DOHH2 (cell line): Measurements from ENCODE around the gene NF1.

ENCODE experiments used
- H3F3A ChIP-seq: fragments of 200-600 bp; sonication (generic), shearing (Covaris generic); 2 replicates; pipeline ENCODE4 v1.6.0; 2016; ENCODE audit warnings: antibody characterized with exemption, mild to moderate bottlenecking; ENCODE audit not compliant: control insufficient read depth, insufficient read depth
- H3K27ac ChIP-seq: fragments of 200-600 bp; sonication (generic); 2 replicates; pipeline ENCODE4 v1.5.1; 2014; ENCODE audit warnings: low read depth, mild to moderate bottlenecking, low read length, moderate library complexity
- H3K27me3 ChIP-seq: fragments of 200-600 bp; sonication (generic); 2 replicates; pipeline ENCODE4 v1.6.1; 2014; ENCODE audit warnings: mild to moderate bottlenecking, low read length, mixed read lengths; ENCODE audit not compliant: control insufficient read depth
- H3K36me3 ChIP-seq: fragments of 200-600 bp; sonication (generic); 2 replicates; pipeline ENCODE4 v1.6.1; 2014; ENCODE audit warnings: mild to moderate bottlenecking, low read length, moderate library complexity, mixed read lengths; ENCODE audit not compliant: control insufficient read depth
- H3K4me1 ChIP-seq: fragments of 200-600 bp; sonication (generic); 2 replicates; pipeline ENCODE4 v1.6.1; 2014; ENCODE audit warnings: mild to moderate bottlenecking, low read length, mixed read lengths; ENCODE audit not compliant: control insufficient read depth
- H3K4me2 ChIP-seq: fragments of 200-600 bp; sonication (generic); 2 replicates; pipeline ENCODE4 v1.6.0; 2014; ENCODE audit warnings: mild to moderate bottlenecking, low read length, moderate library complexity
- H3K4me3 ChIP-seq: fragments of 200-600 bp; sonication (generic); 2 replicates; pipeline ENCODE4 v1.5.1; 2014; ENCODE audit warnings: mild to moderate bottlenecking, low read length, mixed read lengths
- H3K79me2 ChIP-seq: fragments of 200-600 bp; sonication (generic); 2 replicates; pipeline ENCODE4 v1.6.1; 2014; ENCODE audit warnings: mild to moderate bottlenecking, low read length, mixed read lengths; ENCODE audit not compliant: control insufficient read depth
- H3K9me2 ChIP-seq: fragments of 200-600 bp; sonication (generic); replicated peaks from 2 replicates; pipeline ENCODE4 v1.6.1; 2014; ENCODE audit warnings: mild to moderate bottlenecking, low read length, mixed read lengths; ENCODE audit not compliant: control insufficient read depth
- H3K9me3 ChIP-seq: fragments of 200-600 bp; sonication (generic); 2 replicates; pipeline ENCODE4 v1.6.1; 2014; ENCODE audit warnings: antibody characterized with exemption, low read length, mixed read lengths; ENCODE audit not compliant: control insufficient read depth, insufficient read depth
- H4K20me1 ChIP-seq: fragments of 200-600 bp; sonication (generic); 2 replicates; pipeline ENCODE4 v1.6.0; 2014; ENCODE audit warnings: low read depth, mild to moderate bottlenecking, antibody characterized with exemption, low read length, moderate library complexity; ENCODE audit not compliant: control insufficient read depth, insufficient read depth
- CTCF ChIP-seq: fragments of 200-600 bp; sonication (generic); IDR thresholded peaks from one replicate; pipeline ENCODE4 v1.5.1; 2014; ENCODE audit warnings: antibody characterized with exemption, mild to moderate bottlenecking, low read depth, low read length; ENCODE audit not compliant: poor library complexity, severe bottlenecking
- EZH2phosphoT487 ChIP-seq: fragments of 200-600 bp; sonication (generic); IDR thresholded peaks from 2 replicates; pipeline ENCODE4 v1.6.1; 2017; ENCODE audit warnings: borderline replicate concordance, mild to moderate bottlenecking, antibody characterized with exemption, low read length, moderate library complexity, mixed read lengths

The NF1 gene

GRCh38 chr17:31279401-31279800, 184.6 kb downstream of the NF1 start:
- Histone ChIP-seq H3K36me3 (peaks cover 34% of the 10 kb centered on the region), H3F3A (no peaks in the 10 kb centered on the region), H3K27ac (no peak overlapping the region), H3K9me3 (no peaks in the 10 kb centered on the region), H3K4me2 (no peak overlapping the region), H3K9me2 (no peaks in the 10 kb centered on the region), H3K27me3 (no peaks in the 10 kb centered on the region), H3K4me3 (no peak overlapping the region), H3K79me2 (no peaks in the 10 kb centered on the region), H4K20me1 (no peaks in the 10 kb centered on the region), H3K4me1 (no peaks in the 10 kb centered on the region)
- TF ChIP-seq EZH2phosphoT487 (no peak), CTCF (no peak)

- Histone ChIP-seq H3K9me3 (no peaks in the 10 kb centered on the region), H3K9me2 (no peaks in the 10 kb centered on the region), H3K4me2 (no peak overlapping the region), H3K79me2 (no peaks in the 10 kb centered on the region), H3K27ac (no peak overlapping the region), H4K20me1 (no peaks in the 10 kb centered on the region), H3K4me1 (no peaks in the 10 kb centered on the region), H3K27me3 (no peaks in the 10 kb centered on the region), H3K36me3 (peaks cover 28% of the 10 kb centered on the region), H3F3A (no peaks in the 10 kb centered on the region), H3K4me3 (no peak overlapping the region)
- TF ChIP-seq CTCF = no peak
- TF ChIP-seq EZH2phosphoT487 = no peak
These were observed 186.3 kb downstream of the NF1 start for GRCh38 chr17:31281061-31281460.

- H3K27me3 ChIP-seq = no peaks in the 10 kb centered on the region
- H3K9me3 ChIP-seq = no peaks in the 10 kb centered on the region
- TF ChIP-seq EZH2phosphoT487 (no peak), CTCF (no peak)
- no peak overlapping the region for H3K4me3 ChIP-seq
- H3K79me2 ChIP-seq = no peaks in the 10 kb centered on the region
- no peak overlapping the region for H3K27ac ChIP-seq
- no peaks in the 10 kb centered on the region for H4K20me1 ChIP-seq
- H3F3A ChIP-seq = no peaks in the 10 kb centered on the region
- no peak overlapping the region for H3K4me2 ChIP-seq
- peaks cover 14% of the 10 kb centered on the region; the same call in 1 of the 2 replicates for H3K36me3 ChIP-seq
- no peaks in the 10 kb centered on the region for H3K9me2 ChIP-seq
- H3K4me1 ChIP-seq = no peaks in the 10 kb centered on the region
These were observed 189.1 kb downstream of the NF1 start for GRCh38 chr17:31283841-31284240.
